Lung (tissue), 13 donors: ENCODE results near the gene MLH1. TPM values are rescaled to one million over a fixed set of nuclear protein-coding genes. Genes with fewer than 3 reads are reported as not detected.

Source experiments
- ATAC-seq: fragments of 200-7000 bp; cut with Tn5 transposase; one replicate; pipeline ENCODE4 v1.9.1; 2020; ENCODE audit warnings: moderate number of reproducible peaks; ENCODE audit not compliant: insufficient read depth, low FRiP score
- DNase-seq, 3 donors: peaks; one replicate each; pipeline ENCODE4 v3.0.0-alpha.2; 2013 to 2017
- H3K27ac ChIP-seq, 2 donors: one replicate each; pipeline ENCODE4 v1.5.1; 2013; ENCODE audit warnings: mild to moderate bottlenecking in 2 of 2, moderate library complexity in 2 of 2, control low read depth in 1 of 2, inconsistent platforms in 1 of 2, low read depth in 1 of 2, low read length in 1 of 2
- H3K27me3 ChIP-seq, 3 donors: one replicate each; pipeline ENCODE4 v1.5.1; 2013; ENCODE audit warnings: low read length in 2 of 3; ENCODE audit not compliant: control insufficient read depth in 3 of 3, insufficient read depth in 3 of 3
- H3K36me3 ChIP-seq, 4 donors: one replicate each; pipeline ENCODE4 v1.5.1; 2013; ENCODE audit warnings: low read length in 4 of 4, mild to moderate bottlenecking in 1 of 4, moderate library complexity in 1 of 4; ENCODE audit not compliant: control insufficient read depth in 4 of 4, insufficient read depth in 4 of 4
- H3K4me1 ChIP-seq, 5 donors: one replicate each; pipeline ENCODE4 v1.5.1; 2013; ENCODE audit warnings: low read length in 5 of 5, mild to moderate bottlenecking in 2 of 5, moderate library complexity in 1 of 5; ENCODE audit not compliant: control insufficient read depth in 5 of 5, insufficient read depth in 5 of 5
- H3K4me3 ChIP-seq: one replicate; pipeline ENCODE4 v1.5.1; 2013; ENCODE audit warnings: mild to moderate bottlenecking, control low read depth, moderate library complexity
- H3K9ac ChIP-seq, 2 donors: one replicate each; pipeline ENCODE4 v1.5.1; 2013; ENCODE audit warnings: low read length in 2 of 2, control low read depth in 1 of 2; ENCODE audit not compliant: insufficient read depth in 1 of 2
- H3K9me3 ChIP-seq, 4 donors: one replicate each; pipeline ENCODE4 v1.5.1; 2013; ENCODE audit warnings: low read length in 3 of 4, mild to moderate bottlenecking in 1 of 4, moderate library complexity in 1 of 4; ENCODE audit not compliant: control insufficient read depth in 4 of 4, insufficient read depth in 3 of 4
- WGBS, 2 donors: extraction: QIAGEN DNeasy Blood & Tissue Kit; methylation state at CpG; one replicate each; pipeline ENCODE4 v1.1.7; 2013; 5-methylcytosine and 5-hydroxymethylcytosine counted together
- polyA plus RNA-seq, 2 donors: library from polyadenylated mRNA; stranded (reverse); fragments of 200-250 nt; gene quantifications; one replicate each; pipeline ENCODE4 v1.2.1, GENCODE V29; 2013
- small RNA-seq: library from RNA; depleted of rRNA; stranded (forward); fragments of <200 nt; gene quantifications from one replicate; pipeline ENCODE3, GENCODE V24; 2014; ENCODE audit warnings: low replicate concordance
- total RNA-seq, 2 donors: library from RNA; depleted of rRNA in 1 of 2; stranded (reverse); fragments of >200 nt in 1 of 2; gene quantifications; one replicate each; pipeline ENCODE4 v1.2.1, GENCODE V29; 2014 to 2021
- TF ChIP-seq, protein P1 (sequence below): IDR thresholded peaks from 2 replicates; pipeline ENCODE4 v1.5.1; 2012; ENCODE audit warnings: mild to moderate bottlenecking; ENCODE audit errors: control extremely low read depth, extremely low read depth
- donor health status: control.
- donor health status: control.
- donor health status: Bipolar disorder and iron deficiency.
- donor health status: healthy.
- donor health status: DM: yes; HTN: yes; CAD: no.

Gene MLH1
- total and polyA plus RNA-seq, 4 donors, result 14.3 to 66.4 (median 29.8) TPM

DNA sequence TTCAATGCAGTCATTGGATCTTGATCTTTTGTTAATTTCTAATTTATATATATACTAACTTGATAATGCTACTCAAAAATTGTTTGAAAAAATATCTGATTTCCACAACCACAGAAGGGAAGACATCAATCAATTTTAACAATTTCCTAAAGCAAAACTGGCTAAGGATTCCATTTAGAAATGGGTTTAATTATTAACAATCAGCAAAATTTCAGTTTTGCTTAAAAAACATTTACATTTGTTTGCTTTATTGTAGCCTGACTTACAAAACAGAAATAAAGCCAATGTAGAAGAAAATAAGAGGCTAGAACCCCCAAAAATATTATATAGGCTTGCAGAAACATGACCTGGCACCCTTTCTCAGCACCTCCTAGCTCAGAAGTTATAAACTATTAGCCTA lies 106.2 kb downstream of the MLH1 start:
- Histone ChIP-seq H3K9ac (no peak overlapping the region), H3K27me3 (no peaks in the 10 kb centered on the region), H3K9me3 (no peaks in the 10 kb centered on the region), H3K27ac (no peak overlapping the region), H3K36me3 (peaks cover 0 to 7% (median under 1%) of the 10 kb centered on the region in 4 donors), H3K4me3 (no peak overlapping the region), H3K4me1 (peaks cover 0 to 31% (median 10%) of the 10 kb centered on the region in 5 donors)
- ATAC-seq (no peak), DNase-seq (no peak)
- TF ChIP-seq, protein P1, sequence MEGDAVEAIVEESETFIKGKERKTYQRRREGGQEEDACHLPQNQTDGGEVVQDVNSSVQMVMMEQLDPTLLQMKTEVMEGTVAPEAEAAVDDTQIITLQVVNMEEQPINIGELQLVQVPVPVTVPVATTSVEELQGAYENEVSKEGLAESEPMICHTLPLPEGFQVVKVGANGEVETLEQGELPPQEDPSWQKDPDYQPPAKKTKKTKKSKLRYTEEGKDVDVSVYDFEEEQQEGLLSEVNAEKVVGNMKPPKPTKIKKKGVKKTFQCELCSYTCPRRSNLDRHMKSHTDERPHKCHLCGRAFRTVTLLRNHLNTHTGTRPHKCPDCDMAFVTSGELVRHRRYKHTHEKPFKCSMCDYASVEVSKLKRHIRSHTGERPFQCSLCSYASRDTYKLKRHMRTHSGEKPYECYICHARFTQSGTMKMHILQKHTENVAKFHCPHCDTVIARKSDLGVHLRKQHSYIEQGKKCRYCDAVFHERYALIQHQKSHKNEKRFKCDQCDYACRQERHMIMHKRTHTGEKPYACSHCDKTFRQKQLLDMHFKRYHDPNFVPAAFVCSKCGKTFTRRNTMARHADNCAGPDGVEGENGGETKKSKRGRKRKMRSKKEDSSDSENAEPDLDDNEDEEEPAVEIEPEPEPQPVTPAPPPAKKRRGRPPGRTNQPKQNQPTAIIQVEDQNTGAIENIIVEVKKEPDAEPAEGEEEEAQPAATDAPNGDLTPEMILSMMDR, result no peak

DNA sequence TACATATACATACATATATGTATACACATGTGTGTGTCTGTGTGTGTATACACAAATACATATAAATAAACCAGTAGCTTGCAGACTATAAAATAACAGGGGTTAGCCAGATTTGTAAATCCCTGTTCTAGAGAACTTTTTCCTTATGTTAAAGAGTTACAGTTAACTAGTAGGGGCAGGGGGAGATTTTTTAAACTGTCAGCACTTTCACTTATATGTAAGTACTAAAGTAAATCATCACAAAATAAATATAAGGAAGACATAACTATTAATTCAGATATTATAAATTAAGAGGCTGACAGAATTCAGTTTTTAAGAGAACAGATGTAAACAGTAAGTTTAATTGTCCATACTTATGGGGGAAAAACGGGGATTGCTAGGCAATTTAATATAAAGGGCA lies 107.1 kb downstream of the MLH1 start:
- ATAC-seq (no peak), DNase-seq (no peak)
- Histone ChIP-seq H3K36me3 (peaks cover 0 to 3% (median 0%) of the 10 kb centered on the region in 4 donors), H3K4me1 (peaks cover 0 to 23% (median 5%) of the 10 kb centered on the region in 5 donors), H3K27me3 (no peaks in the 10 kb centered on the region), H3K4me3 (no peak overlapping the region), H3K9ac (no peak overlapping the region), H3K27ac (no peak overlapping the region), H3K9me3 (no peaks in the 10 kb centered on the region)
- 79 to 83% methylated on average over 1 of the region's 1 CpG for WGBS, 2 donors
- TF ChIP-seq, protein P1, result no peak

Small RNA genes within 50 kb of the gene (small RNA-seq; reads per million reads assigned to genes)
- not detected for gene RF00019
- not detected for gene RNU6ATAC4P

Other genes with a start within 250 kb of the MLH1 start
- gene DCLK3, start 229.0 kb upstream of the MLH1 start, total RNA-seq, result under 1 TPM; 0.34 to 0.80 TPM
- gene DCLK3, start 229.0 kb upstream of the MLH1 start, polyA plus RNA-seq, result under 1 TPM; 0.04 to 0.08 TPM
- 10 to 100 TPM; 23.9 to 34.3 TPM for gene TRANK1, start 48.5 kb upstream of the MLH1 start, total RNA-seq
- 1 to 10 TPM; 4.3 to 6.2 TPM for gene TRANK1, start 48.5 kb upstream of the MLH1 start, polyA plus RNA-seq
- gene EPM2AIP1, start 387 bp upstream of the MLH1 start, total RNA-seq, result 10 to 100 TPM; 19.6 to 62.6 TPM
- gene EPM2AIP1, start 387 bp upstream of the MLH1 start, polyA plus RNA-seq, result 1 to 10 TPM; 7.1 to 8.3 TPM
- gene LRRFIP2, start 181.1 kb downstream of the MLH1 start, total RNA-seq, result 100 to 1,000 TPM in 1 of 2 donors, 10 to 100 TPM in 1; 60.0 to 106 TPM
- 10 to 100 TPM; 24.8 to 29.1 TPM for gene LRRFIP2, start 181.1 kb downstream of the MLH1 start, polyA plus RNA-seq
- gene GOLGA4, start 249.8 kb downstream of the MLH1 start, total RNA-seq, result 100 to 1,000 TPM in 1 of 2 donors, 10 to 100 TPM in 1; 85.8 to 130 TPM
- gene GOLGA4, start 249.8 kb downstream of the MLH1 start, polyA plus RNA-seq, result 10 to 100 TPM; 23.4 to 25.8 TPM